GM12878 (cell line): Measurements from ENCODE around the gene MIS12. TPM values are rescaled to one million over a fixed set of nuclear protein-coding genes. Genes with fewer than 3 reads are reported as not detected.

Source experiments
- ATAC-seq: fragments of 200-7000 bp; cut with Tn5 transposase; 3 replicates; pipeline ENCODE4 v1.9.1; 2020; ENCODE audit warnings: mild to moderate bottlenecking, moderate library complexity
- BruUV-seq: library from RNA; stranded (reverse); fragments of 400-500 nt; replicated peaks from 2 replicates; lab custom pipeline; 2021; lab: Mats Ljungman, UMichigan
- CTCF ChIA-PET: fragments of 300-600 bp; sonication (Branson Sonifier 250); formaldehyde crosslinking; extraction: SDS; loops from one replicate; lab custom pipeline; 2021; ENCODE audit warnings: inconsistent platforms; lab: Yijun Ruan, JAX
- POLR2A ChIA-PET: fragments of 350-600 bp; formaldehyde crosslinking; extraction: SDS; loops from one replicate; lab custom pipeline; 2021; ENCODE audit warnings: inconsistent platforms; lab: Charles Lee
- RAD21 ChIA-PET: fragments of 300-600 bp; sonication (Branson Sonifier 250); formaldehyde crosslinking; loops from one replicate; lab custom pipeline; 2023; ENCODE audit warnings: antibody characterized with exemption; ENCODE audit not compliant: unreplicated experiment; lab: Charles Lee
- SMC1A ChIA-PET: fragments of 300-600 bp; sonication (Branson Sonifier 250); formaldehyde crosslinking; loops from one replicate; lab custom pipeline; 2023; ENCODE audit not compliant: unreplicated experiment, uncharacterized antibody; lab: Charles Lee
- DNase-seq: peaks from one replicate; pipeline ENCODE4 v3.0.0-alpha.2; 2011; ENCODE audit warnings: low read depth, low spot score
- FAIRE-seq: peaks from 3 replicates; lab custom pipeline; 2011; peaks lifted over from hg19 to GRCh38; lab: Jason Lieb, UNC
- H2AFZ ChIP-seq: 2 replicates; pipeline ENCODE4 v1.6.0; 2011; ENCODE audit warnings: low read depth, low read length, control low read depth; ENCODE audit not compliant: control insufficient read depth
- H3K27ac ChIP-seq: 2 replicates; pipeline ENCODE4 v1.5.1; 2011; ENCODE audit warnings: control low read depth; ENCODE audit not compliant: control insufficient read depth, insufficient read depth
- H3K27me3 ChIP-seq, 2 experiments: replicated peaks in 1 of 2; 2 replicates each; pipeline versions ENCODE4 v1.6.0 to v1.6.1; 2011; ENCODE audit warnings: low read length in 1 of 2; ENCODE audit not compliant: control insufficient read depth in 2 of 2, insufficient read depth in 2 of 2
- H3K36me3 ChIP-seq, 2 experiments: 2 replicates each; pipeline ENCODE4 v1.5.1; 2011; ENCODE audit warnings: low read length in 1 of 2; ENCODE audit not compliant: control insufficient read depth in 2 of 2, insufficient read depth in 2 of 2
- H3K4me1 ChIP-seq: 2 replicates; pipeline ENCODE4 v1.6.1; 2011; ENCODE audit warnings: mild to moderate bottlenecking, low read length, moderate library complexity, mixed read lengths; ENCODE audit not compliant: control insufficient read depth, insufficient read depth
- H3K4me2 ChIP-seq: 2 replicates; pipeline ENCODE4 v1.6.0; 2011; ENCODE audit warnings: control low read depth; ENCODE audit not compliant: control insufficient read depth, insufficient read depth
- H3K4me3 ChIP-seq: fragments of 200-600 bp; sonication (generic); 2 replicates; pipeline ENCODE4 v1.5.1; 2016
- H3K79me2 ChIP-seq: 2 replicates; pipeline ENCODE4 v1.6.0; 2011; ENCODE audit warnings: low read length; ENCODE audit not compliant: control insufficient read depth, insufficient read depth
- H3K9ac ChIP-seq: 2 replicates; pipeline ENCODE4 v1.8.0; 2011; ENCODE audit warnings: low read length, control low read depth, mixed read lengths; ENCODE audit not compliant: control insufficient read depth, insufficient read depth
- H3K9me3 ChIP-seq: replicated peaks from 3 replicates; pipeline ENCODE4 v1.5.1; 2011; ENCODE audit warnings: mild to moderate bottlenecking, low read length; ENCODE audit not compliant: control insufficient read depth, insufficient read depth
- H4K20me1 ChIP-seq: 2 replicates; pipeline ENCODE4 v1.6.0; 2011; ENCODE audit not compliant: control insufficient read depth, insufficient read depth
- BCL11A ChIP-seq: IDR thresholded peaks from 2 replicates; pipeline ENCODE4 v1.6.1; 2011; ENCODE audit warnings: low read depth, low read length
- CBFB ChIP-seq: IDR thresholded peaks from 2 replicates; pipeline ENCODE4 v1.6.1; 2016; ENCODE audit warnings: antibody characterized with exemption, low read depth
- CHD4 ChIP-seq: fragments of 200-600 bp; sonication (generic); IDR thresholded peaks from 2 replicates; pipeline ENCODE4 v1.6.1; 2016; ENCODE audit warnings: mild to moderate bottlenecking
- HDAC6 ChIP-seq: fragments of 200-600 bp; sonication (generic); IDR thresholded peaks from one replicate; pipeline ENCODE4 v1.8.0; 2017; ENCODE audit warnings: antibody characterized with exemption; ENCODE audit not compliant: unreplicated experiment
- KAT2A ChIP-seq: conservative IDR thresholded peaks from 2 replicates; pipeline ENCODE4 v1.6.1; 2011; ENCODE audit warnings: low read depth, low read length; ENCODE audit not compliant: control insufficient read depth
- KDM1A ChIP-seq: fragments of 200-600 bp; sonication (generic); IDR thresholded peaks from 2 replicates; pipeline ENCODE4 v1.6.1; 2016; ENCODE audit warnings: borderline replicate concordance
- LARP7 ChIP-seq: fragments of 450-650 bp; IDR thresholded peaks from 2 replicates; pipeline ENCODE4 v1.6.1; 2017; ENCODE audit warnings: mild to moderate bottlenecking
- NR2C1 ChIP-seq: fragments of 450-650 bp; IDR thresholded peaks from 2 replicates; pipeline ENCODE4 v1.6.1; 2017; ENCODE audit warnings: antibody characterized with exemption, mild to moderate bottlenecking, moderate library complexity
- SIX5 ChIP-seq: IDR thresholded peaks from 2 replicates; pipeline ENCODE4 v1.6.1; 2011; ENCODE audit warnings: mild to moderate bottlenecking, low read depth, low read length, moderate library complexity; ENCODE audit not compliant: severe bottlenecking
- ZNF24 ChIP-seq: fragments of 450-650 bp; IDR thresholded peaks from 2 replicates; pipeline ENCODE4 v1.6.1; 2017; ENCODE audit warnings: antibody characterized with exemption, mild to moderate bottlenecking
- ZNF274 ChIP-seq: IDR thresholded peaks from one replicate; pipeline ENCODE4 v1.8.0; 2011; ENCODE audit not compliant: insufficient read length, insufficient read depth
- ZNF384 ChIP-seq: IDR thresholded peaks from 2 replicates; pipeline ENCODE4 v1.6.1; 2012; ENCODE audit warnings: low read depth, mild to moderate bottlenecking, low read length, improper control_type of control experiment, borderline replicate concordance
- WGBS: methylation state at CpG from one replicate; pipeline ENCODE4 v1.1.6; 2016; ENCODE audit warnings: low lambda C conversion rate; ENCODE audit not compliant: insufficient replicate concordance, insufficient coverage; ENCODE audit errors: missing lambda C conversion rate; 5-methylcytosine and 5-hydroxymethylcytosine counted together
- in situ Hi-C: fragments of 300-500 bp; cut with MboI; formaldehyde crosslinking; loops from 9 replicates; pipeline ENCODE4 v1.14.3; 2018; ENCODE audit warnings: mixed read lengths
- intact Hi-C: fragments of 100-400 bp; cut with micrococcal nuclease; formaldehyde crosslinking; loops from one replicate; pipeline ENCODE4 v1.14.2; 2022; ENCODE audit not compliant: unreplicated experiment
- polyA plus RNA-seq, 11 experiments: library from polyadenylated mRNA; depleted of rRNA in 4 of 11; unstranded in 6 of 11; stranded (reverse) in 5 of 11; fragments of >200 nt; fragmentation: Nextera tagmentation in 4 of 11; fragmentation: Illumina TruSeq in 1 of 11; extraction: Ambion mirVana in 4 of 11; extraction: Trizol in 1 of 11; gene quantifications; 1 replicate in 1 of 11; 2 replicates in 10 of 11; pipeline versions ENCODE4 v1.2.1 to v1.2.3, GENCODE V29; 2011 to 2016; ENCODE audit warnings: inconsistent platforms in 2 of 11, missing spikeins in 2 of 11, low read depth in 1 of 11
- total RNA-seq, 4 experiments: library from RNA; depleted of rRNA in 3 of 4; stranded (reverse); fragments of >200 nt in 3 of 4; fragmentation: Illumina TruSeq in 1 of 4; extraction: Trizol in 1 of 4; gene quantifications; 2 replicates each; pipeline versions ENCODE4 v1.2.1 to v1.2.3, GENCODE V29; 2013 to 2021
- TF ChIP-seq, protein P1 (sequence below): fragments of 450-650 bp; formaldehyde crosslinking; IDR thresholded peaks from 2 replicates; pipeline ENCODE4 v1.4.0; 2022; ENCODE audit warnings: mild to moderate bottlenecking, moderate library complexity
- TF ChIP-seq, protein P2 (sequence below): fragments of 450-650 bp; formaldehyde crosslinking; IDR thresholded peaks from 2 replicates; pipeline ENCODE4 v1.4.0; 2020; ENCODE audit warnings: mild to moderate bottlenecking, moderate library complexity
- TF ChIP-seq, protein P3 (sequence below): IDR thresholded peaks from 2 replicates; pipeline ENCODE4 v1.6.1; 2011; ENCODE audit warnings: low read depth, low read length, improper control_type of control experiment, borderline replicate concordance

MIS12 gene
- total and polyA plus RNA-seq, 10 of the 15 experiments (the other 5 are each of a cell fraction or from before 2014, with no cell fraction given) = 19.8 to 34.2 (median 25.0) TPM

DNA sequence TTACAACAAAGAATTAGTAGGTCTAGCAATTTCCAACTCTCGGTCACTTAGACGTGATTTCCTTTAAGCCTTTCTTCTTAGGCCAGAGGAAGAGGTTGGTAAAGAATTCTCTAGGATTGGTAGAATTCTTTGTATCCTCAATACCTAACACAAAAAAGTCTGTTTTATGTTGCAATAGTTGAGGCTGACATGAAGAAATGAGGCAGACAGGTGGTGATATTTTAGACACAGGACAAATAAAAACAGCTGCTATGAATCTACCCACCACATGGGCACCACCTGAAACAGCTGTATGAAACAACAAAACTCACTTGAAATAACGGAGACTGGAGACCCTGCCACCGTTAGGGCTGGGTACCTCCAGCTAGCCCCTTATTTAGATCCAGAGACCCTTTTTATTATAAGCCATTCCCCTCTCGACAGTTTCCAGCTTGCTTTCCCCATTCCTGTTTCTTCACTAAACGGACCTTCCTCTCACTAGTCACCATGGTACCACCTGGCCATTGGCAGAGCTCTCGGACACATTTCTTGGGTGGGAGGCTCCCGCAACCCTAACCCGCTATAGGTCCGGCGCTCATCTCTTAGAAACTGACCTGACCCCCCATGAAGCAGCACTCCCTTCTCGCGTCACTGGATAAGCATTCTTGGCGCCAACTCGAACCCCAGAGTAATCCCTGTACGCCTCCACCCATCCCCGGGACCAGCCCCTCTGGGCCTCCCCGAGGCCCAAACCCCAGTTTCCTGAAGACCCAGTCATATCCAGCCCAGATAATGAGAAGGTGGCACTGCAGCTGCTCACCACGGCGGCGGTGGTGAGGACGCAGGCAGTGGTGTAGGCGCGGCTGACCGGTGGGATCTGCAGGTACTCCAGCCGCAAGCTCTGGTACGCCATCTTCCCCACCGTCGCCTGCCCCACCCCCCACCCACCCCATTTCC, 828 bp upstream of the MIS12 start, which contains the start of gene DERL2 (continued):
- TF ChIP-seq, protein P1, sequence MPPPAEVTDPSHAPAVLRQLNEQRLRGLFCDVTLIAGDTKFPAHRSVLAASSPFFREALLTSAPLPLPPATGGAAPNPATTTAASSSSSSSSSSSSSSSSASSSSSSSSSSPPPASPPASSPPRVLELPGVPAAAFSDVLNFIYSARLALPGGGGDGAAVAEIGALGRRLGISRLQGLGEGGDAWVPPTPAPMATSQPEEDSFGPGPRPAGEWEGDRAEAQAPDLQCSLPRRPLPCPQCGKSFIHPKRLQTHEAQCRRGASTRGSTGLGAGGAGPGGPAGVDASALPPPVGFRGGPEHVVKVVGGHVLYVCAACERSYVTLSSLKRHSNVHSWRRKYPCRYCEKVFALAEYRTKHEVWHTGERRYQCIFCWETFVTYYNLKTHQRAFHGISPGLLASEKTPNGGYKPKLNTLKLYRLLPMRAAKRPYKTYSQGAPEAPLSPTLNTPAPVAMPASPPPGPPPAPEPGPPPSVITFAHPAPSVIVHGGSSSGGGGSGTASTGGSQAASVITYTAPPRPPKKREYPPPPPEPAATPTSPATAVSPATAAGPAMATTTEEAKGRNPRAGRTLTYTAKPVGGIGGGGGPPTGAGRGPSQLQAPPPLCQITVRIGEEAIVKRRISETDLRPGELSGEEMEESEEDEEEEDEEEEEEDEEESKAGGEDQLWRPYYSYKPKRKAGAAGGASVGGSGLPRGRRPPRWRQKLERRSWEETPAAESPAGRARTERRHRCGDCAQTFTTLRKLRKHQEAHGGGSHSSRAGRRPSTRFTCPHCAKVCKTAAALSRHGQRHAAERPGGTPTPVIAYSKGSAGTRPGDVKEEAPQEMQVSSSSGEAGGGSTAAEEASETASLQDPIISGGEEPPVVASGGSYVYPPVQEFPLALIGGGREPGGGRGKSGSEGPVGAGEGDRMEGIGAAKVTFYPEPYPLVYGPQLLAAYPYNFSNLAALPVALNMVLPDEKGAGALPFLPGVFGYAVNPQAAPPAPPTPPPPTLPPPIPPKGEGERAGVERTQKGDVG = no peak
- TF ChIP-seq HDAC6 (no peak), KAT2A (no peak), NR2C1 (no peak), SIX5 (no peak), LARP7 (peak; percentile 64; the same call in 1 of the 2 replicates)

DNA sequence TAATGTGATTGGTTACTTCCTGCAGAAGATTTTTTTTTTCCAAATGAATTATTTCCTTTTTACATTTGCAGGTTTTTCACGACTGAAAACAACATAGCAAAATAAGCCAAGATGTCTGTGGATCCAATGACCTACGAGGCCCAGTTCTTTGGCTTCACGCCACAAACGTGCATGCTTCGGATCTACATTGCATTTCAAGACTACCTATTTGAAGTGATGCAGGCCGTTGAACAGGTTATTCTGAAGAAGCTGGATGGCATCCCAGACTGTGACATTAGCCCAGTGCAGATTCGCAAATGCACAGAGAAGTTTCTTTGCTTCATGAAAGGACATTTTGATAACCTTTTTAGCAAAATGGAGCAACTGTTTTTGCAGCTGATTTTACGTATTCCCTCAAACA, 2.4 kb downstream of the MIS12 start:
- Histone ChIP-seq H3K27me3 (no peaks in the 10 kb centered on the region), H3K9me3 (no peaks in the 10 kb centered on the region), H4K20me1 (no peaks in the 10 kb centered on the region; the same call in 1 of the 2 replicates), H3K4me3 (no peak overlapping the region), H3K4me2 (no peak overlapping the region), H3K79me2 (peaks cover 39% of the 10 kb centered on the region), H3K36me3 (peaks cover 0 to 13% of the 10 kb centered on the region in 2 experiments; a peak in 2 of 4 replicates), H3K9ac (no peak overlapping the region), H3K4me1 (peaks cover 12% of the 10 kb centered on the region; the same call in 1 of the 2 replicates), H3K27ac (no peak overlapping the region), H2AFZ (no peak overlapping the region)
- ATAC-seq (no peak), DNase-seq (no peak), FAIRE-seq (no peak)
- BruUV-seq = no TSS peak
- ChIA-PET CTCF (no interaction called here), SMC1A (no interaction called here), POLR2A (no interaction called here), RAD21 (no interaction called here)
- intact Hi-C loops = no loop called here
- in situ Hi-C loops = no loop called here
- WGBS = 80% methylated on average over 8 of the region's 8 CpGs
- TF ChIP-seq CHD4 (no peak), ZNF24 (no peak), CBFB (no peak), BCL11A (no peak), KDM1A (no peak), ZNF384 (no peak), ZNF274 (no peak)
- TF ChIP-seq, protein P2, sequence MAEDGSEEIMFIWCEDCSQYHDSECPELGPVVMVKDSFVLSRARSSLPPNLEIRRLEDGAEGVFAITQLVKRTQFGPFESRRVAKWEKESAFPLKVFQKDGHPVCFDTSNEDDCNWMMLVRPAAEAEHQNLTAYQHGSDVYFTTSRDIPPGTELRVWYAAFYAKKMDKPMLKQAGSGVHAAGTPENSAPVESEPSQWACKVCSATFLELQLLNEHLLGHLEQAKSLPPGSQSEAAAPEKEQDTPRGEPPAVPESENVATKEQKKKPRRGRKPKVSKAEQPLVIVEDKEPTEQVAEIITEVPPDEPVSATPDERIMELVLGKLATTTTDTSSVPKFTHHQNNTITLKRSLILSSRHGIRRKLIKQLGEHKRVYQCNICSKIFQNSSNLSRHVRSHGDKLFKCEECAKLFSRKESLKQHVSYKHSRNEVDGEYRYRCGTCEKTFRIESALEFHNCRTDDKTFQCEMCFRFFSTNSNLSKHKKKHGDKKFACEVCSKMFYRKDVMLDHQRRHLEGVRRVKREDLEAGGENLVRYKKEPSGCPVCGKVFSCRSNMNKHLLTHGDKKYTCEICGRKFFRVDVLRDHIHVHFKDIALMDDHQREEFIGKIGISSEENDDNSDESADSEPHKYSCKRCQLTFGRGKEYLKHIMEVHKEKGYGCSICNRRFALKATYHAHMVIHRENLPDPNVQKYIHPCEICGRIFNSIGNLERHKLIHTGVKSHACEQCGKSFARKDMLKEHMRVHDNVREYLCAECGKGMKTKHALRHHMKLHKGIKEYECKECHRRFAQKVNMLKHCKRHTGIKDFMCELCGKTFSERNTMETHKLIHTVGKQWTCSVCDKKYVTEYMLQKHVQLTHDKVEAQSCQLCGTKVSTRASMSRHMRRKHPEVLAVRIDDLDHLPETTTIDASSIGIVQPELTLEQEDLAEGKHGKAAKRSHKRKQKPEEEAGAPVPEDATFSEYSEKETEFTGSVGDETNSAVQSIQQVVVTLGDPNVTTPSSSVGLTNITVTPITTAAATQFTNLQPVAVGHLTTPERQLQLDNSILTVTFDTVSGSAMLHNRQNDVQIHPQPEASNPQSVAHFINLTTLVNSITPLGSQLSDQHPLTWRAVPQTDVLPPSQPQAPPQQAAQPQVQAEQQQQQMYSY = no peak
- TF ChIP-seq, protein P3, sequence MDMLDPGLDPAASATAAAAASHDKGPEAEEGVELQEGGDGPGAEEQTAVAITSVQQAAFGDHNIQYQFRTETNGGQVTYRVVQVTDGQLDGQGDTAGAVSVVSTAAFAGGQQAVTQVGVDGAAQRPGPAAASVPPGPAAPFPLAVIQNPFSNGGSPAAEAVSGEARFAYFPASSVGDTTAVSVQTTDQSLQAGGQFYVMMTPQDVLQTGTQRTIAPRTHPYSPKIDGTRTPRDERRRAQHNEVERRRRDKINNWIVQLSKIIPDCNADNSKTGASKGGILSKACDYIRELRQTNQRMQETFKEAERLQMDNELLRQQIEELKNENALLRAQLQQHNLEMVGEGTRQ = no peak
